GM13977 (cell line): ENCODE measurements around the gene PIEZO1.

Experiments
- DNase-seq: peaks from one replicate; pipeline ENCODE4 v3.0.0; 2012; ENCODE audit warnings: low spot score
- in situ Hi-C: fragments of 300-500 bp; cut with MboI; formaldehyde crosslinking; loops from one replicate; pipeline ENCODE4 v1.12.0; 2022; ENCODE audit warnings: low sequenced_read_pairs, low pct_unique_long_range_greater_than_20kb, mixed read lengths, inconsistent platforms; ENCODE audit not compliant: unreplicated experiment
- TF ChIP-seq, protein P1 (sequence below): IDR thresholded peaks from 2 replicates; pipeline ENCODE4 v1.5.1; 2012; ENCODE audit warnings: mild to moderate bottlenecking, control low read depth; ENCODE audit not compliant: insufficient read depth; ENCODE audit errors: extremely low read depth, missing control alignments

The PIEZO1 gene

DNA sequence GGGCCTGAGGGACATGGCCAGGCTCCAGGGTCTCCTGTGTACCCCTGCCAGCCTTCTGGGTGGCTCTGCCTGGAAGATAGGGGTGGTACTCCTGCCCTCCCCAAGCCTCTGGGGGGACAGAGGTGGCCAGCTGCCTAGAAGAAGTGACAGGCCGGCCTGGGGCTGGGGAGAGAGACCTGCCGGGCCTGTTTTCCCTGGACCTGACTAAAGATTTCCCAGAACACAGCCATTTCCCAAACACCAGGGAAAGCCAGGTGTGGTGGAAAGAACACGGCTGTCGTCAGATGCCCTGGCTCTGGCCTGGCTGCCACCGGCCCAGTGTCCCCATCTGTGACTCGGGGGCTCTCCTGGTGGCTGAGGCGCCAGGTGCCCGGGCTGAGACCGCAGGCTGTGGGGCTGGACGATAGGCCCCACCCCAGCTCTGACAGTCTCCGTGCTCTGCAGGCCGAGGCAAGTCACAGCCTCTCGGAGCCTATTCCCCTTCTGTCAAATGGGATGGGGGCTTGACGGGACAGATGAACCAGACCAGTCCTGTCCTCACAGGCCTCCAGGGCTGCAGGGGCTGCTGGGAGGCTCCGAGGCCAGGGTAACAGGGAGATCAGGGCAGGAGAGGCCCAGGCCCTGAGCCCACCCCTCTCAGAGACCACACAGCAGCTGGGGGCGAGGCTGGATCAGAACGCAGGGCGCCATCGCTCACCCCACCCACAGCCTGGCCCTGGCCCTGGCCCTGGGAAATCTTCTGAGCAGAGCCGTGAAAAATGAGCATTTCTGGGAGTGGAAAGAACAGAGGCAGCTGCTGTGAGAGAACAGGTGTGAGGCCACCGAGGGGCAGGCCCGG lies 45.7 kb downstream of the PIEZO1 start:
- in situ Hi-C loops, result loop anchor here (10.0 kb wide), 1 partner anchor 45 kb away; the partner anchor contains the start of gene PIEZO1
- TF ChIP-seq, protein P1, sequence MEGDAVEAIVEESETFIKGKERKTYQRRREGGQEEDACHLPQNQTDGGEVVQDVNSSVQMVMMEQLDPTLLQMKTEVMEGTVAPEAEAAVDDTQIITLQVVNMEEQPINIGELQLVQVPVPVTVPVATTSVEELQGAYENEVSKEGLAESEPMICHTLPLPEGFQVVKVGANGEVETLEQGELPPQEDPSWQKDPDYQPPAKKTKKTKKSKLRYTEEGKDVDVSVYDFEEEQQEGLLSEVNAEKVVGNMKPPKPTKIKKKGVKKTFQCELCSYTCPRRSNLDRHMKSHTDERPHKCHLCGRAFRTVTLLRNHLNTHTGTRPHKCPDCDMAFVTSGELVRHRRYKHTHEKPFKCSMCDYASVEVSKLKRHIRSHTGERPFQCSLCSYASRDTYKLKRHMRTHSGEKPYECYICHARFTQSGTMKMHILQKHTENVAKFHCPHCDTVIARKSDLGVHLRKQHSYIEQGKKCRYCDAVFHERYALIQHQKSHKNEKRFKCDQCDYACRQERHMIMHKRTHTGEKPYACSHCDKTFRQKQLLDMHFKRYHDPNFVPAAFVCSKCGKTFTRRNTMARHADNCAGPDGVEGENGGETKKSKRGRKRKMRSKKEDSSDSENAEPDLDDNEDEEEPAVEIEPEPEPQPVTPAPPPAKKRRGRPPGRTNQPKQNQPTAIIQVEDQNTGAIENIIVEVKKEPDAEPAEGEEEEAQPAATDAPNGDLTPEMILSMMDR, result no peak
- no peak for DNase-seq

DNA sequence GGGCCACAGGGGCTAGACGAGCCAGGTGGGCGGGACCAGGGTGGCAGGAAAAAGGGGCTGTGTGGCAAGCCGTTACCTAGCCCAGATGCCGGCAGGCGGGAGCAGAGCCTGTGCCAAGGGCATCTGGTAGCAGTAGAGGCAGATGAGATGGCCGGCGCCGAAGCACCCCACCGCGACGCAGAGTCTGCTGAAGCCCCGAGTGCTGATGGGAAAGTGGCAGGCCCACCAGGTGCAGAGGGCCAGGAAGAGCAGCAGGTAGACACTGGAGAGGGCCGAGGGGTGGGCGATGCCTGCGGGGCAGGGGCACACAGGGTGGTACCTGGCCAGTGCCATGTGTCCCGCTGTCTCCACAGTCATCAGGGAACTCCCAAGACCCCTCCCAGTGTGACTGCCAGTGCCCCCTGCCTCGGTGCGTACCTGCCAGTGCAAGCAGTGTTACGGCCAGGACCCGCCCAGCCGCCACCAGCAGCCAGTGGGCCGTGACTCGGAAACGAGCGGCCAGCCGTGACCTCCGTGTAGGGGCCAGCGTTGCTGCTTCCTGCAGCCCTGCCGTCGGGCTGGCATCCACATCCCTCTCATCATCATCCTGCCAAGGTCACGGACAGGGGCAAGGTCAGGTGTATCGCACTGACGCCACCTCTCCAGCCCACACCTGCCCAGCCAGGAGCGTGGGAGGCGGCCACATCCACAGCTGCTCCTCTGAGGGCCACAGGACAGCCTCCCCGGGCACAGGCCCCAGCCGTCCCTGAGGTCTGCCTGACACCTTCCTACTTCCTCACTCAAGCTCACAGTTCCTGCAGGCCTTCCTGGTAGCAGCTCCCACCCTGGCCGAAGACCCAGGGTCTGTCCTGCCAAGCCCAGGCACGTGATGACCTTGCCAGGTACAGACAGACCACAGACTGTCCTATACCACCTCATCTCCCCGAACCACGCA lies 46.6 kb downstream of the PIEZO1 start:
- TF ChIP-seq, protein P1, result no peak
- in situ Hi-C loops, result loop anchor here (10.0 kb wide), 1 partner anchor 46 kb away; the partner anchor contains the start of gene PIEZO1
- no peak for DNase-seq

DNA sequence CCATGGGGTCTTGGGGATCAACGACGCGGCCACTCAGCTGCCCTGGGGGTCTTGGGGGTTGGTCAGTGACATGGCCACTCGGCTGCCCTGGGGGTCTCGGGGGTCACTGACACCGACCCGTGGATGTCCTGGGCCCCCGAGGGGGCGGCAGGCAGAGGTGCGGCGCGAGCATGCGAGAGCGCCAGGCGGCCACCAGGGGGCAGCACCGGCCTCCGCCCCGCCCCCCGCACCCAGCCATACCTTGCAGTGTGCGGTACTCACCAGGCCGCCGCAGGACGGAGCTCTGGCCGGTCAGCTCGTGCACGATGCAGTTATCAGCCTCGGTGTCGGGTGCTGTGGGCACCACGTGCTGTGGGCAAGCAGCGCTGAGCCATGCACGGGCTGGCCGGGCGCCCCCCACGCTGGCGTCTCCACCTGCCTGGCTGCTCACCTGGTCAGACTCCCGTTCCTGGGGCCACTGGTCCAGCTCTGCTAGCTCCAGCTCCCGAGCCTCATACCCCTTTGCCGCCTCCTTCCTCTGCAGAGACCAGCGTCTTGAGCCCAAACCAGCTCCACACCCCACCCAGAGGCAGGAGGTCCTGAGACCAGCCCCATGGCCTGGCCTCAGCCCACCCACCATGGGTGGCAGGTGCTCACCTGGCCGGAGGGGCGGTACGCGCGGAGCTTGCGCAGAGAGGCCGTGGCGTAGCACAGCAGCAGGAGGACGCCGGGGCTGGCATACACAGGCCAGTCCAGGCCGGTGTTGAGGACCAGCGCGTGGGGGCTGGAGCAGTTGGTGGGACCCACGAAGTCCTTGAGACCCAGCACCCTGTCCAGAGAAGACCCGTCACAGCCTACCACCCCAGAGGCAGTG lies 47.5 kb downstream of the PIEZO1 start:
- TF ChIP-seq, protein P1, result peak; percentile 97

DNA sequence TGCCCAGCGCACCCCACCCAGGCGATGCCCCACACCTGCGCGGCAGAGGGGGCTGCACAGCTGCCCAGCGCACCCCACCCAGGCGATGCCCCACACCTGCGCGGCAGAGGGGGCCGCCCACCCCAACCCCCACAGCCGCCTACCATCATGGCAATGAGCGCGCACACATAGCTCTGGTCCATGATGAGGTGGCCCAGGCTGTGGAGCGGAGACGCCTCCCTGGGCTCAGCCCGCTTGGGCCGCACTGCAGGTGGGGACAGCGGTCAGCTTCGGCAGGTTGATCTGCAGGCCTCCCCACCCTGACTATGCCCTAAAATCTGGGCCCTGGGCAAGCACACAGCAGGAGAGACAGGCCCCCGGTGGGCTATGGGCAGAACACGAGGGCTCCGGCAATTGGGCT lies 48.5 kb downstream of the PIEZO1 start:
- DNase-seq, result no peak
- TF ChIP-seq, protein P1, result no peak
- in situ Hi-C loops, result loop anchor here (10.0 kb wide), 1 partner anchor 48 kb away; the partner anchor contains the start of gene PIEZO1

More for the DNA sequence above, 47.5 kb downstream of the PIEZO1 start:
- peak; percentile 92 for DNase-seq
- in situ Hi-C loops, result loop anchor here (10.0 kb wide), 1 partner anchor 47 kb away; the partner anchor contains the start of gene PIEZO1

DNA sequence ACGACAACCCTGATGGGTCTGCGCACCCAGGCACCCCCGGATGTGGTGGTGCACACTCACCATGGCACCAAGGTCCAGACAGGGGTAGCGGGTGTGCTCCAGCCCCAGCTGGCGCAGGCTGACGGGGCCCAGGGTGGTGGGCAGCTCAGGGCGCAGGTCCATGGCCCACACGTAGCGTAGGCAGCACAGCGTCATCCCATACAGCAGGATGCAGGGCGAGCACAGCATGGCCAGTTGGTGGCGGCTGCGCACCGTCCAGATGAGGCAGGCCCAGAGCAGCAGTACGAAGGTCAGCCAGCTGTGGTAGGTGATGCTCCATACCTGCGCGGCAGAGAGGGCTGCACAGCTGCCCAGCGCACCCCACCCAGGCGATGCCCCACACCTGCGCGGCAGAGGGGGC lies 48.9 kb downstream of the PIEZO1 start:
- in situ Hi-C loops, result loop anchor here (10.0 kb wide), 1 partner anchor 49 kb away; the partner anchor contains the start of gene PIEZO1

More for the DNA sequence above, 48.9 kb downstream of the PIEZO1 start:
- no peak for DNase-seq
- TF ChIP-seq, protein P1, result no peak
